K562 (cell line): Measurements from ENCODE around the gene DAB2. TPM values are rescaled to one million over a fixed set of nuclear protein-coding genes. Genes with fewer than 3 reads are reported as not detected.
A peak's percentile ranks its signal among the peaks of the same experiment; 100 is the strongest.

Source experiments
- ARID3A ChIP-seq: IDR thresholded peaks from 2 replicates; pipeline ENCODE4 v1.6.1; 2012; ENCODE audit warnings: low read depth, low read length, improper control_type of control experiment, borderline replicate concordance
- CREM ChIP-seq: IDR thresholded peaks from 2 replicates; pipeline ENCODE4 v1.6.1; 2014; ENCODE audit warnings: antibody characterized with exemption, low read depth
- E2F5 ChIP-seq: sonication (generic); formaldehyde crosslinking; IDR thresholded peaks from 2 replicates; pipeline ENCODE4 v1.8.0; 2022; ENCODE audit warnings: mild to moderate bottlenecking, missing genetic modification reagents
- HIVEP1 ChIP-seq: fragments of 250-450 bp; sonication (Bioruptor Pico); IDR thresholded peaks from 2 replicates; pipeline ENCODE4 v1.4.0; 2020; ENCODE audit warnings: mild to moderate bottlenecking
- KLF13 ChIP-seq: fragments of 450-650 bp; IDR thresholded peaks from 2 replicates; pipeline ENCODE4 v1.6.1; 2016; ENCODE audit warnings: missing genetic modification characterization, low read depth, mild to moderate bottlenecking, missing compliant biosample characterization, moderate library complexity, borderline replicate concordance
- MITF ChIP-seq: IDR thresholded peaks from 2 replicates; pipeline ENCODE4 v1.6.1; 2014; ENCODE audit warnings: antibody characterized with exemption
- SAFB2 ChIP-seq: fragments of 200-400 bp; formaldehyde crosslinking; IDR thresholded peaks from 2 replicates; pipeline ENCODE4 v1.6.1; 2018; ENCODE audit warnings: borderline replicate concordance, low read length, low read depth, moderate library complexity; ENCODE audit not compliant: severe bottlenecking
- SMARCA4 ChIP-seq: fragments of 450-650 bp; IDR thresholded peaks from 2 replicates; pipeline ENCODE4 v1.6.1; 2016
- SMARCA5 ChIP-seq: fragments of 450-650 bp; IDR thresholded peaks from 2 replicates; pipeline ENCODE4 v1.6.1; 2016
- STAT5A ChIP-seq: IDR thresholded peaks from 2 replicates; pipeline ENCODE4 v1.6.1; 2012; ENCODE audit warnings: low read length, inconsistent platforms, borderline replicate concordance
- ZNF253 ChIP-seq: fragments of 250-450 bp; sonication (Bioruptor Pico); conservative IDR thresholded peaks from 2 replicates; pipeline ENCODE4 v1.6.1; 2021; ENCODE audit warnings: mild to moderate bottlenecking
- ZNF277 ChIP-seq: fragments of 250-450 bp; sonication (Bioruptor Pico); IDR thresholded peaks from 2 replicates; pipeline ENCODE4 v1.8.0; 2022; ENCODE audit warnings: inconsistent platforms, mild to moderate bottlenecking, moderate library complexity, borderline replicate concordance
- ZNF740 ChIP-seq, 3 experiments: fragments of 200-800 bp in 1 of 3; sonication (Bioruptor generic) in 1 of 3; sonication (generic) in 1 of 3; formaldehyde crosslinking in 1 of 3; IDR thresholded peaks; 2 replicates each; pipeline versions ENCODE4 v1.6.1 to v1.8.0; 2016 to 2022; ENCODE audit warnings: mild to moderate bottlenecking in 2 of 3, missing compliant biosample characterization in 2 of 3, missing genetic modification characterization in 2 of 3, missing genetic modification reagents in 1 of 3
- polyA plus RNA-seq, 8 experiments: library from polyadenylated mRNA; depleted of rRNA in 4 of 8; stranded (reverse) in 5 of 8; unstranded in 3 of 8; fragments of >200 nt; fragmentation: Nextera tagmentation in 2 of 8; fragmentation: Illumina TruSeq in 1 of 8; extraction: Ambion mirVana in 2 of 8; extraction: Trizol in 1 of 8; gene quantifications; 2 replicates each; pipeline versions ENCODE4 v1.2.1 to v1.2.3, GENCODE V29; 2011 to 2014; ENCODE audit warnings: inconsistent platforms in 1 of 8, missing spikeins in 1 of 8
- total RNA-seq, 7 experiments: library from RNA; depleted of rRNA in 6 of 7; stranded (reverse); fragments of >200 nt in 6 of 7; fragmentation: Illumina TruSeq in 2 of 7; extraction: Trizol in 2 of 7; gene quantifications; 2 replicates each; pipeline versions ENCODE4 v1.2.1 to v1.2.3, GENCODE V29; 2011 to 2021; ENCODE audit warnings: low replicate concordance in 1 of 7

Gene DAB2
- total and polyA plus RNA-seq, 9 of the 15 experiments (the other 6 are each of a cell fraction or from before 2014, with no cell fraction given), result 6.6 to 29.9 (median 24.1) TPM

GRCh38 chr5:39424736-39425637 is at the start of gene DAB2 (continued):
- TF ChIP-seq ZNF740 (CRISPR knock-in tag; IDR thresholded peaks at IDR 0.05), result no peak
- no peak; a peak in 1 of 4 replicates for TF ChIP-seq ZNF740 (tag; IDR thresholded peaks at IDR 0.05)
- TF ChIP-seq CREM, result peak; percentile 29; the same call in 1 of the 2 replicates
- no peak for TF ChIP-seq ZNF253 (CRISPR knock-in tag)
- TF ChIP-seq STAT5A, result peak; percentile 41; the same call in 1 of the 2 replicates
- TF ChIP-seq SMARCA5, result no peak
- no peak for TF ChIP-seq MITF
- no peak for TF ChIP-seq HIVEP1 (CRISPR knock-in tag)
- TF ChIP-seq SAFB2, result no peak
- TF ChIP-seq E2F5 (CRISPR knock-in tag), result no peak
- TF ChIP-seq SMARCA4, result peak; percentile 74
- TF ChIP-seq ZNF277 (CRISPR knock-in tag), result no peak
- TF ChIP-seq ARID3A, result no peak
- TF ChIP-seq KLF13 (tag), result no peak
